Spinal cord (tissue), 10 donors: ENCODE results near the gene ZNF438. TPM values are rescaled to one million over a fixed set of nuclear protein-coding genes. Genes with fewer than 3 reads are reported as not detected.
"Not testable (repeated sequence)": the region's sequence is repeated elsewhere in the genome, so short reads cannot be mapped to it uniquely, and the experiment has no call there.

Experiments
- DNase-seq, 6 donors: peaks; one replicate each; pipeline versions ENCODE4 v3.0.0 to v3.0.0-alpha.2; 2013 to 2015; ENCODE audit warnings: low spot score in 6 of 6, low read depth in 4 of 6
- H3K27ac ChIP-seq: one replicate; pipeline ENCODE4 v1.5.1; 2013; ENCODE audit warnings: low read depth, low read length, control low read depth
- H3K27me3 ChIP-seq: one replicate; pipeline ENCODE4 v1.6.1; 2013; ENCODE audit warnings: low read length; ENCODE audit not compliant: control insufficient read depth, insufficient read depth
- H3K36me3 ChIP-seq: one replicate; pipeline ENCODE4 v1.6.1; 2013; ENCODE audit warnings: low read length; ENCODE audit not compliant: control insufficient read depth, insufficient read depth
- H3K4me1 ChIP-seq: one replicate; pipeline ENCODE4 v1.6.1; 2013; ENCODE audit warnings: low read length; ENCODE audit not compliant: control insufficient read depth, insufficient read depth
- H3K4me3 ChIP-seq: one replicate; pipeline ENCODE4 v1.5.1; 2013; ENCODE audit warnings: low read depth, low read length, control low read depth
- H3K9me3 ChIP-seq: one replicate; pipeline ENCODE4 v1.6.1; 2013; ENCODE audit warnings: low read length; ENCODE audit not compliant: control insufficient read depth, insufficient read depth
- WGBS: methylation state at CpG from one replicate; pipeline ENCODE4 v1.1.5; 2013; ENCODE audit warnings: missing lambda C conversion rate; ENCODE audit not compliant: insufficient coverage; 5-methylcytosine and 5-hydroxymethylcytosine counted together
- polyA plus RNA-seq, 2 donors: library from polyadenylated mRNA; unstranded; fragments of 120-200 nt; gene quantifications; one replicate each; pipeline ENCODE4 v1.2.1, GENCODE V29; 2013; ENCODE audit not compliant: insufficient read length in 2 of 2
- total RNA-seq, 2 donors: library from RNA; depleted of rRNA in 1 of 2; stranded (reverse); fragments of 120-200 nt in 1 of 2; fragments of >200 nt in 1 of 2; gene quantifications; one replicate each; pipeline versions ENCODE4 v1.2.3 to v1.2.4, GENCODE V29; 2013 to 2014
- donor health status: healthy.

Gene ZNF438
- total and polyA plus RNA-seq, 4 donors = 5.8 to 12.4 (median 7.0) TPM

- no peaks in the 10 kb centered on the region for H3K36me3 ChIP-seq
- no peaks in the 10 kb centered on the region for H3K9me3 ChIP-seq
- no peak for DNase-seq
- WGBS = 95% methylated on average over 2 of the region's 3 CpGs
- H3K4me3 ChIP-seq = no peak overlapping the region
- no peaks in the 10 kb centered on the region for H3K27me3 ChIP-seq
- no peaks in the 10 kb centered on the region for H3K4me1 ChIP-seq
- no peak overlapping the region for H3K27ac ChIP-seq
Observed at GRCh38 chr10:30911303-30911863, 120.3 kb downstream of the ZNF438 start.

- no CpG with 5 or more reads among the region's 2 CpGs for WGBS
- H3K27ac ChIP-seq = no peak overlapping the region
- H3K27me3 ChIP-seq = no peaks in the 10 kb centered on the region
- H3K36me3 ChIP-seq = peaks cover 6% of the 10 kb centered on the region
- no peaks in the 10 kb centered on the region for H3K9me3 ChIP-seq
- no peaks in the 10 kb centered on the region for H3K4me1 ChIP-seq
- H3K4me3 ChIP-seq = no peak overlapping the region
- DNase-seq = no peak
Observed at GRCh38 chr10:30903397-30904138, 128.1 kb downstream of the ZNF438 start.

GRCh38 chr10:30902621-30903396, 128.9 kb downstream of the ZNF438 start:
- no peak for DNase-seq

GRCh38 chr10:30901487-30901886, 130.2 kb downstream of the ZNF438 start:
- H3K9me3 ChIP-seq, H3K36me3 ChIP-seq, H3K4me1 ChIP-seq, H3K4me3 ChIP-seq, H3K27ac ChIP-seq, DNase-seq, H3K27me3 ChIP-seq: not testable (repeated sequence)
- WGBS = 99% methylated on average over 20 of the region's 21 CpGs

More at GRCh38 chr10:30902621-30903396, 128.9 kb downstream of the ZNF438 start:
- H3K36me3 ChIP-seq = peaks cover 6% of the 10 kb centered on the region
- H3K9me3 ChIP-seq = no peaks in the 10 kb centered on the region
- no peak overlapping the region for H3K4me3 ChIP-seq
- no peaks in the 10 kb centered on the region for H3K4me1 ChIP-seq
- no peak overlapping the region for H3K27ac ChIP-seq
- H3K27me3 ChIP-seq = no peaks in the 10 kb centered on the region
- WGBS = 94% methylated on average over 34 of the region's 37 CpGs

GRCh38 chr10:30898964-30899363, 132.7 kb downstream of the ZNF438 start:
- 100% methylated on average over 1 of the region's 1 CpG for WGBS
- DNase-seq = no peak
- no peak overlapping the region for H3K27ac ChIP-seq
- no peak overlapping the region for H3K4me3 ChIP-seq
- no peaks in the 10 kb centered on the region for H3K27me3 ChIP-seq
- H3K9me3 ChIP-seq = no peaks in the 10 kb centered on the region
- H3K4me1 ChIP-seq = no peaks in the 10 kb centered on the region
- peaks cover 8% of the 10 kb centered on the region for H3K36me3 ChIP-seq

GRCh38 chr10:30897547-30897946, 134.1 kb downstream of the ZNF438 start:
- no peak overlapping the region for H3K27ac ChIP-seq
- no peaks in the 10 kb centered on the region for H3K27me3 ChIP-seq
- H3K4me3 ChIP-seq = no peak overlapping the region
- no peaks in the 10 kb centered on the region for H3K9me3 ChIP-seq
- no peak for DNase-seq
- whole genome bisulfite sequencing = no CpG with 5 or more reads among the region's 1 CpG
- H3K36me3 ChIP-seq = peaks cover 3% of the 10 kb centered on the region
- H3K4me1 ChIP-seq = no peaks in the 10 kb centered on the region

- Histone ChIP-seq H3K9me3 (no peaks in the 10 kb centered on the region), H3K36me3 (peaks cover 2% of the 10 kb centered on the region), H3K27me3 (no peaks in the 10 kb centered on the region), H3K27ac (no peak overlapping the region), H3K4me3 (no peak overlapping the region), H3K4me1 (no peaks in the 10 kb centered on the region)
- DNase-seq = no peak
Observed at GRCh38 chr10:30897048-30897447, 134.6 kb downstream of the ZNF438 start.

GRCh38 chr10:30894221-30894620, 137.4 kb downstream of the ZNF438 start:
- Histone ChIP-seq H3K27ac (no peak overlapping the region), H3K36me3 (peaks cover 2% of the 10 kb centered on the region), H3K4me3 (no peak overlapping the region), H3K9me3 (no peaks in the 10 kb centered on the region), H3K4me1 (no peaks in the 10 kb centered on the region), H3K27me3 (no peaks in the 10 kb centered on the region)
- DNase-seq = no peak
- WGBS = 62% methylated on average over 3 of the region's 5 CpGs

GRCh38 chr10:30893208-30893607, 138.5 kb downstream of the ZNF438 start:
- no peaks in the 10 kb centered on the region for H3K9me3 ChIP-seq
- DNase-seq = no peak
- peaks cover 2% of the 10 kb centered on the region for H3K36me3 ChIP-seq
- no peak overlapping the region for H3K4me3 ChIP-seq
- no peak overlapping the region for H3K27ac ChIP-seq
- H3K4me1 ChIP-seq = no peaks in the 10 kb centered on the region
- no peaks in the 10 kb centered on the region for H3K27me3 ChIP-seq
- WGBS = no CpG with 5 or more reads among the region's 1 CpG
